Measurements from ENCODE around the gene DOCK3.

Gene DOCK3

GRCh38 chr3:50674349-50675178 is at the start of gene DOCK3:
Gene DOCK3 (plus strand): TSS chr3:50674927. CDS start chr3:50675264, 337 bp downstream.
- DNase-seq (ENCODE audit: extremely low read depth in 1 of 2, low read depth in 1 of 2), result no peak

GRCh38 chr3:50625231-50626182 is 49.2 kb upstream of the DOCK3 start:
- no peak for DNase-seq (ENCODE audit: extremely low read depth in 1 of 2, low read depth in 1 of 2)

GRCh38 chr3:50626401-50626800 is 48.3 kb upstream of the DOCK3 start:
- no peak for DNase-seq (ENCODE audit: extremely low read depth in 1 of 2, low read depth in 1 of 2)

GRCh38 chr3:50627407-50628051 is 47.2 kb upstream of the DOCK3 start:
- no peak for DNase-seq (ENCODE audit: extremely low read depth in 1 of 2, low read depth in 1 of 2)

- DNase-seq (ENCODE audit: extremely low read depth in 1 of 2, low read depth in 1 of 2), result no peak
Observed at GRCh38 chr3:50628601-50629000, 46.1 kb upstream of the DOCK3 start.

GRCh38 chr3:50630394-50630793 is 44.3 kb upstream of the DOCK3 start:
- no peak for DNase-seq (ENCODE audit: extremely low read depth in 1 of 2, low read depth in 1 of 2)

- no peak for DNase-seq (ENCODE audit: extremely low read depth in 1 of 2, low read depth in 1 of 2)
Observed at GRCh38 chr3:50630877-50631276, 43.9 kb upstream of the DOCK3 start.

GRCh38 chr3:50632450-50632849 is 42.3 kb upstream of the DOCK3 start:
- DNase-seq (ENCODE audit: extremely low read depth in 1 of 2, low read depth in 1 of 2), result no peak

GRCh38 chr3:50633230-50633790 is 41.4 kb upstream of the DOCK3 start:
- DNase-seq (ENCODE audit: extremely low read depth in 1 of 2, low read depth in 1 of 2), result no peak

- no peak for DNase-seq (ENCODE audit: extremely low read depth in 1 of 2, low read depth in 1 of 2)
Observed at GRCh38 chr3:50635066-50635465, 39.7 kb upstream of the DOCK3 start.

- no peak for DNase-seq (ENCODE audit: extremely low read depth in 1 of 2, low read depth in 1 of 2)
Observed at GRCh38 chr3:50637011-50637410, 37.7 kb upstream of the DOCK3 start.

- no peak for DNase-seq (ENCODE audit: extremely low read depth in 1 of 2, low read depth in 1 of 2)
Observed at GRCh38 chr3:50637945-50638344, 36.8 kb upstream of the DOCK3 start.

GRCh38 chr3:50639055-50639494 is 35.7 kb upstream of the DOCK3 start:
- DNase-seq (ENCODE audit: extremely low read depth in 1 of 2, low read depth in 1 of 2), result no peak

GRCh38 chr3:50642382-50642781 is 32.3 kb upstream of the DOCK3 start:
- DNase-seq (ENCODE audit: extremely low read depth in 1 of 2, low read depth in 1 of 2), result no peak

- DNase-seq (ENCODE audit: extremely low read depth in 1 of 2, low read depth in 1 of 2), result no peak
Observed at GRCh38 chr3:50644561-50644960, 30.2 kb upstream of the DOCK3 start.

- no peak for DNase-seq (ENCODE audit: extremely low read depth in 1 of 2, low read depth in 1 of 2)
Observed at GRCh38 chr3:50645378-50645777, 29.3 kb upstream of the DOCK3 start.

GRCh38 chr3:50648313-50648712 is 26.4 kb upstream of the DOCK3 start:
- DNase-seq (ENCODE audit: extremely low read depth in 1 of 2, low read depth in 1 of 2), result no peak

GRCh38 chr3:50648944-50649343 is 25.8 kb upstream of the DOCK3 start:
- no peak for DNase-seq (ENCODE audit: extremely low read depth in 1 of 2, low read depth in 1 of 2)

- no peak for DNase-seq (ENCODE audit: extremely low read depth in 1 of 2, low read depth in 1 of 2)
Observed at GRCh38 chr3:50649451-50649931, 25.2 kb upstream of the DOCK3 start.

GRCh38 chr3:50650018-50650417 is 24.7 kb upstream of the DOCK3 start:
- DNase-seq (ENCODE audit: extremely low read depth in 1 of 2, low read depth in 1 of 2), result no peak

- DNase-seq (ENCODE audit: extremely low read depth in 1 of 2, low read depth in 1 of 2), result no peak
Observed at GRCh38 chr3:50651445-50651844, 23.3 kb upstream of the DOCK3 start.
